HG02763 (cell line): ENCODE measurements around the gene BCOR.

ENCODE experiments used
- ATAC-seq: cut with Tn5 transposase; IDR thresholded peaks from one replicate; pipeline ENCODE4 v1.9.1; 2021; ENCODE audit warnings: mild to moderate bottlenecking, moderate library complexity; ENCODE audit not compliant: unreplicated experiment

Gene BCOR

GRCh38 chrX:40099055-40099958 is 1.5 kb upstream of the BCOR start:
- peak; percentile 30 for ATAC-seq

- no peak for ATAC-seq
Observed at GRCh38 chrX:40098264-40099054, 701 bp upstream of the BCOR start.

- ATAC-seq = no peak
Observed at GRCh38 chrX:40097141-40097503, 636 bp downstream of the BCOR start.

GRCh38 chrX:40096395-40097091 is 1.2 kb downstream of the BCOR start:
- no peak for ATAC-seq

GRCh38 chrX:40095583-40096394 is 2.0 kb downstream of the BCOR start:
- no peak for ATAC-seq

GRCh38 chrX:40094900-40095582 is 2.7 kb downstream of the BCOR start:
- ATAC-seq = no peak

GRCh38 chrX:40094041-40094899 is 3.5 kb downstream of the BCOR start:
- no peak for ATAC-seq

- ATAC-seq = no peak
Observed at GRCh38 chrX:40093586-40093985, 4.2 kb downstream of the BCOR start.

GRCh38 chrX:40092808-40093435 is 4.8 kb downstream of the BCOR start:
- ATAC-seq = no peak

GRCh38 chrX:40091691-40092421 is 5.9 kb downstream of the BCOR start:
- ATAC-seq = no peak

GRCh38 chrX:40090961-40091360 is 6.8 kb downstream of the BCOR start:
- ATAC-seq = no peak

- ATAC-seq = no peak
Observed at GRCh38 chrX:40090050-40090804, 7.5 kb downstream of the BCOR start.

- ATAC-seq = no peak
Observed at GRCh38 chrX:40088803-40089540, 8.8 kb downstream of the BCOR start.

GRCh38 chrX:40088299-40088625 is 9.5 kb downstream of the BCOR start:
- ATAC-seq = no peak

GRCh38 chrX:40087425-40088298 is 10.1 kb downstream of the BCOR start:
- ATAC-seq = no peak
